Rectal smooth muscle tissue (tissue), 1 donor: ENCODE measurements around the gene SEPTIN5.

Source experiments
- H3K27ac ChIP-seq: one replicate; pipeline ENCODE4 v1.7.0; 2013; ENCODE audit warnings: low read depth, low read length, inconsistent platforms
- H3K27me3 ChIP-seq: one replicate; pipeline ENCODE4 v1.7.0; 2013; ENCODE audit warnings: low read length; ENCODE audit not compliant: control insufficient read depth, insufficient read depth
- H3K36me3 ChIP-seq: one replicate; pipeline ENCODE4 v1.7.0; 2013; ENCODE audit warnings: low read length; ENCODE audit not compliant: control insufficient read depth, insufficient read depth
- H3K4me1 ChIP-seq: one replicate; pipeline ENCODE4 v1.7.0; 2013; ENCODE audit warnings: low read length; ENCODE audit not compliant: control insufficient read depth, insufficient read depth
- H3K4me3 ChIP-seq: one replicate; pipeline ENCODE4 v1.7.0; 2013; ENCODE audit warnings: low read length
- H3K9ac ChIP-seq: one replicate; pipeline ENCODE4 v1.7.0; 2013; ENCODE audit warnings: low read length

Gene SEPTIN5

DNA sequence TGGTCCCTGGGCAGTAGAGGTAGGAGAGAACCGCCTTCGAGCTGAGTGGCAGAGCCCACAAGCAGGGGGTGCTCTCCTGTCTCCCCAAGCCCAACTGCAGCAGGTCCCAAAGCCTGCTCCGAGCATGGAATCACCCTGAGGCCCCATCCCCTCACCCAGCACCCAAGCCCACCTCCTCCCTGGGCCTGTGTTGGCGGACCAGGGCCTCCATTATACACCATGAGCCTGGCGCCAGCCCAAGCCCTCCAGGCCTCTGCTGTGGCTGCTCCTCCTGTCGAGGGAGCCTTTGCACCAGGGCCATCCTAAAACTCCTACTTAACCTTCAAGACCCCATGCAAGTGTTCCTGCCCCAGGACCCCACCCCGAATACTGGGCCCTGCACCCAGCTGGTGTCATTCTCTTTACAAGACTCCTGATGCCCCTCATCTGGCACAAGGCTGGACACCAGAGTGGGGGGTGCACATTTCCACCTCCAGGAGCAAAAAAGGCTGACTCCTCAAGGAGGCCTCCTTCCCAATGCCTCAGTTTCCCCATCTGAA is 25.7 kb downstream of the SEPTIN5 start:
- Histone ChIP-seq H3K27ac (no peak overlapping the region), H3K4me1 (no peaks in the 10 kb centered on the region), H3K9ac (no peak overlapping the region), H3K4me3 (no peak overlapping the region), H3K27me3 (no peaks in the 10 kb centered on the region), H3K36me3 (no peaks in the 10 kb centered on the region)

DNA sequence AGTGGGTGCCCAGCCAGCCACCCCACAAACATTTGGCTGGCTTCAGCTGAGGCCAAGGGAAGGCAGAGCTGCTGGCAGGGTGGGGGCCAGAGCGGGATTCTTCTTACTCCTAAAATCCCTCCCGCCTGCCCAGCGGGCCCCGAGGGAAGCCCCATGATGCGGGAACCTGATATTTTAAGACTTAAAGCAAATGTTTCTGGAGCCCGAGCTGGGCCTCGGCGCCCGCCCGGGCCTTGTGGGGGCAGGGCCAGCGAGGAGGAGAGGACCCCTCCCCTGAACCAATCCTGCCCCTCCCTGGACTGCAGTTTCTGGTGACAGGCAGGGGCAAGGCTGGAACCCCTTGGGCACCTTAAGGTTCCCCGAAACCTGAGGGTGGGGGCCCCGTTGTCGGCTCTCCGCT is 26.3 kb downstream of the SEPTIN5 start:
- Histone ChIP-seq H3K4me1 (no peaks in the 10 kb centered on the region), H3K4me3 (no peak overlapping the region), H3K27ac (no peak overlapping the region), H3K27me3 (no peaks in the 10 kb centered on the region), H3K36me3 (no peaks in the 10 kb centered on the region), H3K9ac (no peak overlapping the region)

DNA sequence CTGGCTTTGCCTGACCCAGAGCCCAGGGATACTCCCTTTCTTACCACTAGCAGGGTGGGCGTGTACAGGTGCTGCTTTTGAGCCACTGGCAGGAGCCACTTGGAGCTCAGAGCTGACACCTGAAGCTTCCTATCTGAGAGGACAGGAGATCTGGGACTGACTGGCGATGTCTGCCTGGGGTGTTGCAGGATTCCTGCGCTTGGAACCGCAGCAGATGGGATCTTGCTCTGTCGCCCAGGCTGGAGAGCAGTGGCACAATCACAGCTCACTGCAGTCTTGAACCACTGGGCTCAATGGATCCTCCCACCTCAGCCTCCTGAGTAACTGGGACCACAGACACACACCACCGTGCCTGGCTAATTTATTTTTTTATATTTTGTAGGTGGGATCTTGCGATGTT is 26.8 kb downstream of the SEPTIN5 start:
- Histone ChIP-seq H3K4me3 (no peak overlapping the region), H3K27me3 (no peaks in the 10 kb centered on the region), H3K4me1 (no peaks in the 10 kb centered on the region), H3K36me3 (no peaks in the 10 kb centered on the region), H3K27ac (no peak overlapping the region), H3K9ac (no peak overlapping the region)

DNA sequence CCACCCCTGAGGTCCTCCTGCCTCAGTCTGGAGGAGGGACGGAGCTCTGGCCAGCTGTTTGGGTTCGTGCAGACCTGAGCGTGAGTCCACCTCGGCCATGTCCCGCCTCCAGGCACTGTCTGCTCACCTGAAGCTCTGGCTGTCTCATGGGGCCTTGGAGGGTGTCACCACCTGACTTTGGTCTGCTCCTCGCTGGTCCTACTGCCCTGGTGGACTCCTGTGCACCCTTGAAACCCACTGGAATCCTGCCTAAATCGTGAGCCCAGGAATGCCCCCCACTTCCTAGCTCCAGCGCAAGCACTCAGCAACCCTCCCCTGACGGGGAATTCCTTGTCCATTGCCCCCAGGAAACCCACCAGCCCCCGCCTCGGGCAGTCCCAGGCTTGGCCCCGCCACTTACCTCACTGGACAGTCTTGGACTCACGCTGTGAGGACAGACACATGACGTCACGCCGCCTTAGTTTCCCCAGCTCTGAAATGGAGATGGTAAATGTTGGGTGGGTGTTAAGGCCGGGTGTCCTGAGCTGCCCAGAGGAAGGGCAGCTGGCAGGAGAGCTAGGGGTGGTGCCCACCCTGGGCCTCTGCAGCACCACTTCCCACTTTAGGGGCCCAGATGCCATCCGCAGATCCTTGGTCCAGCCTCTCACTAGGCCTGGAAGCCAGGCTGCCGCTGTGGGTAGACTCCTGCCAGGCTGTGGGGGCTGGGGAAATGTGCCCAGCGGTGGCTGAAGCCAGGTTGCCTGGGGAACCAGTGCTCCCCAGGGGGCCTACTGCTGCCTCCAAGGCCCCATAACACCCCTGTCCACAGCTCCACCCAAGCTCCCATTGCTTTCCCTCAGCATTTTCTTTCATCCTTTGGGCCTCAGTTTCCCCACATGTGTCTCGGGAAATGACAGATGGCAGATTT is 28.1 kb downstream of the SEPTIN5 start:
- Histone ChIP-seq H3K4me1 (no peaks in the 10 kb centered on the region), H3K9ac (no peak overlapping the region), H3K4me3 (no peak overlapping the region)

DNA sequence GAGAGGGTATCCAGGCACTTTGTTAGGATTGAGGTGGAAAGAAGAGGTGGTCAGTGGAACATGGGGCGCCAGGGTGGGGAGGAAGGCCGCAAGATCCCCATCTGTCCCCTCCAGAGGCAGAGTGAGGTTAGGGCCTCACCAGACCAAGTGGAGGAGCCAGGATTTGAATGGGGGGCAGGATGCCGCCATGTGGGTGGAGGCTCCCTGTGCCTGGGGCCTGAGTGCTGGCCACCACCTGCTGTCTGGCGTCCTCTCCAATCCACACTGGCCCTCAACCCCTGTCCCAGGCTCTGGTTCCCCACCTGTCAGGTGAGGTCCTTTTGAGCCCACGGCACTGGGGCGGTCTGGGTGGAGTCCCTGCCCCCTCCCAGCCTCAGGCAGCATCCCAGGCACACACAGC is 28.8 kb downstream of the SEPTIN5 start:
- Histone ChIP-seq H3K27ac (no peak overlapping the region), H3K4me3 (no peak overlapping the region), H3K9ac (no peak overlapping the region), H3K4me1 (no peaks in the 10 kb centered on the region), H3K27me3 (no peaks in the 10 kb centered on the region), H3K36me3 (no peaks in the 10 kb centered on the region)

More for the DNA sequence above, 28.1 kb downstream of the SEPTIN5 start:
- H3K27me3 ChIP-seq, result no peaks in the 10 kb centered on the region
- no peaks in the 10 kb centered on the region for H3K36me3 ChIP-seq
- no peak overlapping the region for H3K27ac ChIP-seq

DNA sequence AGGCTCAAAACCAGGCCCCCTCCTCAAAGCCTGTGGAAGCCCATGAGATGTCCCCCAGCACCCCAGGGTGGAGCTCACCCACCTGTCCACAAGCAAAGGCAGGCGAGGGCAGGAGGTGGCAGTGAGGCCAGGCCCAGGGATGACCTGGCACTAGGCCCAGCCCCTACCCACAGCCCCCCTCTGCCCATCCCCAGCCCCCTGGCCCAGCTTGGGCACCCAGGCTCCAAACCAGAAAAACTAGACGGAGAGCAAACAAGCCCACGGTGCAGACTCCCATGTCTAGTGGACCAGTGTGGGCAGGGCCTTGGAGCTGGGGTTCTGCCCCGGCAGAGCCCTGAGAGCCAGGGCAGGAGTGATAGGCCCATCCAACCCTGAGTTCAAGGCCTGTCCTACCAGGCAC is 29.3 kb downstream of the SEPTIN5 start:
- Histone ChIP-seq H3K4me1 (no peaks in the 10 kb centered on the region), H3K4me3 (no peak overlapping the region), H3K36me3 (no peaks in the 10 kb centered on the region)

DNA sequence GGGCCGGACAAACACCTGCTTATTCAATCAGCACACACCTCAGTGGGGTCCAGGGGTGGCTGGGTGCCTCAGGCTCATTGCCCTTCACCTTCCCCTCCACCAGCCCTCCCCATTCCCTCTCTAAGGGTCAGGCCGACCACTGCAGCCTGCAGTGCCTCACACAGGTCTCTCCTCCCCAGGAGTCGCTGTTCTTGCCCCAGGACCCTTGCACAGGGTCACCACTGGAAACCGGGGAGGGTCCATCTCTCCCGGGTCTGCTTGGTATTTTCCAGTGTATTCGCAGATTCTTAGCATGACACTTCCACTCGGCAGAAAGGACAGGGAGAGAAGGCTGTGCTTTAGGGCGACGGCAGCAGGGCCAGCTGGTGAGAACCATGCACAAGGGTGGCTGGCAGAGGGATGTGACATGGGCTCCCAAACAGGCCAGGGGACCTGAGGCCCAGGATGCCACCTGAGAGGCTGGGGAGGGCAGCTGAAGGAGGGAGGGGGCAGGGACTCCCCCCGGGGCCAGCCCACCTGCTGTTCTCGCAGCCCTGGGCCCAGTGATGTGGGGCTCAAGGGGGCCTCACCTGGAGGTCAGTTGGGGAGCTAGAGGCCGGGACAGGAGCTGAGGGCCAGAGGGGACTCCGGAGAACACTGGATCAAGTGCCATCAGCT is 30.2 kb downstream of the SEPTIN5 start:
- Histone ChIP-seq H3K4me1 (no peaks in the 10 kb centered on the region), H3K27me3 (no peaks in the 10 kb centered on the region), H3K27ac (no peak overlapping the region), H3K4me3 (no peak overlapping the region), H3K9ac (no peak overlapping the region), H3K36me3 (no peaks in the 10 kb centered on the region)

More for the DNA sequence above, 29.3 kb downstream of the SEPTIN5 start:
- Histone ChIP-seq H3K27ac (no peak overlapping the region), H3K27me3 (no peaks in the 10 kb centered on the region), H3K9ac (no peak overlapping the region)

DNA sequence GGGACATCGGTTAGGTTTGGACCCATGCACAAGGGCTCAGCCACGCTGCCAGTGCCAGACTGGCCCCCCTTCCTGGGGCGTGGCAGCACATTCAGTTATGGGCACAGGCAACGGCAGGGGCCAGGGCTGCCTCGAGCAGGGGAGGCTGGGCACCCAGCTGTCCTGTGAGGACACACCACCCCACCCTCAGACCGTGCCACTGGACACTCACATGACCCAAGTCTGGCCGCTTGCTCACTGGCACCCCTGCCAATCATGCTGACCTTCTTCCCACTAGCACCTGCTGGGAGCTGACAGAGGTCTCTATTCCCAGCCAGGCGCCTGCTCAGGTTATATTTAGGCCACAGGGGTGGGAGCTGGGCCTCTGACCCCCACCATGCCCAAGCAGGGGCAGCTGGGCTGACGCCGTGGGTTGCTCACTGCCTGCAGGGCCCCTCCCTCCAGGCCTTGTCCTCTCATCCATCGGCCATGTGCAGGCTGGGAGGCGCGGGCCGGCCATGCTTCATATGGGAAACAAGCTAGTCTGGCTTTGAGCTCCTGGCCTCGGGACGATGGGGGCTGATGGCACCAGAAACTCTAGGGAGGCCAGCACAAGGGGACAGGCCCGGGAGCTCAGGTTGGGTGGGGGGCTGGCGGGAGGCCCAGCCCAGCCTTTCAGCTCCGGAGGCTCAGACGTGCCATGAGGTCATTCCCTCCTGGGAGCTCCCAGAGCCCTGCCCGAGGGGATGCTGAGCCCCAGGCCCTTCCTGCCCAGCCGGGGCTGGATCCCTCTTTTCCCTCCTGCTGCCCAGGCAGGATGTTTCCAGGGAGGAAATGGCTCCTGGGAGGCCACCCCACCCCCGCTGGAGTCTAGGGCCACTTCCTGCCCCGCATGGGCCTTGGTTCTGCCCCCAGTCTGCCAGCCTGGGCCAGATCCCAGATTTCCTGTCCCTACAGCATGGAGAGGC is 31.1 kb downstream of the SEPTIN5 start:
- H3K9ac ChIP-seq, result no peak overlapping the region
- H3K27me3 ChIP-seq, result peaks cover 6% of the 10 kb centered on the region
- no peaks in the 10 kb centered on the region for H3K36me3 ChIP-seq
- H3K4me3 ChIP-seq, result no peak overlapping the region
- H3K27ac ChIP-seq, result no peak overlapping the region
- H3K4me1 ChIP-seq, result no peaks in the 10 kb centered on the region

DNA sequence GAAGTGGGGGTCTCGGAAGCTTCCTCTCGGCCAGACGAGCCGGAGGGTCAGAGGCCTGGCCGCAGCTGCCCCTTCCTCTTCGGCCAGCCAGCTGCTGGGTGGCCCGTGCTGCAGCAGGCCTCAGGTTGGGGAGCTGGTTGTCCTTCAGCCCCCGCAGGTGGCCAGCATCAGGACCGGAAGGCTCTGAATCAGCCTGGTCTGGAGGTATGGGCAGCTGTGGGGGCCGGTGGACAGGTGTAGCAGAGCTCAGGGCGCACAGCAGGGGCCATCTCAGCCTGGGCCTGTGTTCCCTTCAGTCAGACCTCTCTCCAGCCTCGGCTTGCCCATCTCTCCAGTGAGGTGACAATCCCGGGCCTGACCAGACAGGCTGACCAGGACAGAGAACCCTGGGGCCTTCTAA is 32.4 kb downstream of the SEPTIN5 start:
- Histone ChIP-seq H3K4me1 (no peaks in the 10 kb centered on the region), H3K27ac (no peak overlapping the region), H3K9ac (no peak overlapping the region), H3K27me3 (peaks cover 8% of the 10 kb centered on the region), H3K36me3 (no peaks in the 10 kb centered on the region), H3K4me3 (no peak overlapping the region)

DNA sequence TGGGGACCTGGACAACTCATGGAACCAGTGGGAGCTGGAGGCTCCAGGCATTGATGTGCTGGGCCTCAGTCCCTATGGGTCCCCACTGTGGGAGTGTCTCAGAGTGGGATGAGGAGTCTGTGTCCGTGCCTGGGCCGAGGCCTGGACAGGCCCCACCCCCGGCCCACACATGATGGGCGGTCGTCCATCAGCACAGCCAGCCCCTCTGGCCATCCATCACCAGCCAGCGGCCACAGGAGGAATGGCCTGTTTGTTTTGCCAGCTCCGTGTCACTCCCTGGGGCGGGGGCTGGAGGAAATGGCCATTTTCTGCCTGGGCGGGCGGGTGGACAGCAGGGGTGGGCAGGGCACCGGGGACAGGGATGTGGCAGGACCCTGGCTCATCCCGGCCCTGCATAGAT is 33.2 kb downstream of the SEPTIN5 start:
- H3K9ac ChIP-seq, result no peak overlapping the region
- H3K27me3 ChIP-seq, result peaks cover 8% of the 10 kb centered on the region
- H3K4me1 ChIP-seq, result no peaks in the 10 kb centered on the region
- no peak overlapping the region for H3K4me3 ChIP-seq
- H3K27ac ChIP-seq, result no peak overlapping the region
- H3K36me3 ChIP-seq, result no peaks in the 10 kb centered on the region

DNA sequence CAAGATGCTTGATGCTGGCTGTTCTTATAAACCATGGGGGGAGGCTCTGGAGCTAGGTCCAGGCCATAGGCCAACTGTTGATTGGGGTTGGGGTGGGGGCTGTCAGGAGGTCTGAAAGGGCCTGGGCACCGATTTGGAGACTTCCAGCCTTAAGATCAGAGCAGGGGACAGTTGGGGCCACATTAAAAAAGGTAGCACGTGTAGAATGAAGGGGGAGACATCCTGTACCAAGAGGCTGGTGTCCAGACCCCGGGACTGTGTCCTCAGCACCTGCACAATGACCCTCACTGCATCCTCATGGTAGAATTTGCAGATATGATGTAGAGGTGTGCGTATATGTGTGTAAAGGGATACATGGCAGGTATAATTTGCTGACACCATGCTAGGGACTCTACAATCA is 33.8 kb downstream of the SEPTIN5 start:
- H3K27ac ChIP-seq, result no peak overlapping the region

More for the DNA sequence above, 33.8 kb downstream of the SEPTIN5 start:
- Histone ChIP-seq H3K4me3 (no peak overlapping the region), H3K4me1 (no peaks in the 10 kb centered on the region), H3K36me3 (no peaks in the 10 kb centered on the region), H3K27me3 (peaks cover 8% of the 10 kb centered on the region), H3K9ac (no peak overlapping the region)
